Activated B cell treated with CpG ODN at 0.5 μM for 24 hours (primary cell): Measurements from ENCODE around the gene DENND5B. TPM values are rescaled to one million over a fixed set of nuclear protein-coding genes. Genes with fewer than 3 reads are reported as not detected.

ENCODE experiments used
- ATAC-seq: fragments of 200-7000 bp; cut with Tn5 transposase; one replicate; pipeline ENCODE4 v1.10.0; 2021; ENCODE audit warnings: low read depth, mild to moderate bottlenecking, moderate library complexity
- CTCF ChIA-PET: fragments of 350-600 bp; sonication (Branson Sonifier 250); formaldehyde crosslinking; loops from one replicate; lab custom pipeline; 2021; ENCODE audit warnings: antibody characterized with exemption; lab: Charles Lee
- POLR2A ChIA-PET: fragments of 350-600 bp; sonication (Branson Sonifier 250); formaldehyde crosslinking; loops from one replicate; lab custom pipeline; 2021; ENCODE audit warnings: antibody characterized with exemption; lab: Charles Lee
- DNase-seq: peaks from one replicate; pipeline ENCODE4 v3.0.0; 2022
- H3K27ac Mint-ChIP-seq: one replicate; pipeline ENCODE4 v1.8.0; 2020; ENCODE audit warnings: mixed read lengths
- H3K27me3 Mint-ChIP-seq: one replicate; pipeline ENCODE4 v1.8.0; 2021; ENCODE audit warnings: mixed read lengths
- H3K36me3 Mint-ChIP-seq: one replicate; pipeline ENCODE4 v1.8.0; 2021; ENCODE audit warnings: low read depth, mixed read lengths
- H3K4me1 Mint-ChIP-seq: one replicate; pipeline ENCODE4 v1.8.0; 2021; ENCODE audit warnings: mixed read lengths
- H3K4me3 Mint-ChIP-seq: one replicate; pipeline ENCODE4 v1.8.0; 2020; ENCODE audit warnings: mild to moderate bottlenecking, mixed read lengths
- H3K9me3 Mint-ChIP-seq: one replicate; pipeline ENCODE4 v1.8.0; 2020; ENCODE audit warnings: mixed read lengths
- CTCF ChIP-seq: fragments of 200-600 bp; IDR thresholded peaks from one replicate; pipeline ENCODE4 v1.8.0; 2022; ENCODE audit warnings: antibody characterized with exemption, mild to moderate bottlenecking
- intact Hi-C: fragments of 100-400 bp; cut with micrococcal nuclease; formaldehyde crosslinking; loops from one replicate; pipeline ENCODE4 v1.15.1; 2024
- total RNA-seq: library from RNA; stranded (reverse); gene quantifications from 2 replicates; pipeline ENCODE4 v1.2.3, GENCODE V29; 2022

DENND5B gene
- total RNA-seq, 1 donor from 2014 or later, result 64.1 TPM

GRCh38 chr12:31431721-31432240 is 159.2 kb downstream of the DENND5B start:
- POLR2A ChIA-PET, result no interaction called here
- intact Hi-C loops, result no loop called here

GRCh38 chr12:31423405-31423804 is 167.5 kb downstream of the DENND5B start:
- no peak for ATAC-seq
- Mint-ChIP-seq H3K4me3 (no peak overlapping the region), H3K27ac (no peak overlapping the region), H3K9me3 (no peaks in the 10 kb centered on the region), H3K36me3 (peaks cover 64% of the 10 kb centered on the region), H3K27me3 (no peaks in the 10 kb centered on the region), H3K4me1 (peaks cover 7% of the 10 kb centered on the region)
- POLR2A ChIA-PET, result no interaction called here
- intact Hi-C loops, result no loop called here
- no peak for DNase-seq
- no peak for TF ChIP-seq CTCF
- CTCF ChIA-PET, result no interaction called here

More at GRCh38 chr12:31431721-31432240, 159.2 kb downstream of the DENND5B start:
- ATAC-seq, result no peak
- Mint-ChIP-seq H3K27ac (no peak overlapping the region), H3K4me1 (no peaks in the 10 kb centered on the region), H3K36me3 (peaks cover 22% of the 10 kb centered on the region), H3K9me3 (no peaks in the 10 kb centered on the region), H3K4me3 (no peak overlapping the region), H3K27me3 (no peaks in the 10 kb centered on the region)
- DNase-seq, result no peak
- no peak for TF ChIP-seq CTCF
- CTCF ChIA-PET, result no interaction called here

- Mint-ChIP-seq H3K27ac (no peak overlapping the region), H3K4me1 (peaks cover 6% of the 10 kb centered on the region), H3K36me3 (peaks cover 57% of the 10 kb centered on the region), H3K4me3 (no peak overlapping the region), H3K27me3 (no peaks in the 10 kb centered on the region), H3K9me3 (no peaks in the 10 kb centered on the region)
- ATAC-seq (no peak), DNase-seq (no peak)
- intact Hi-C loops, result no loop called here
- TF ChIP-seq CTCF, result no peak
- ChIA-PET CTCF (interaction anchor here (0.6 kb wide), 1 partner anchor 9 kb away, joined by 3 read pairs; no protein-coding TSS in a partner anchor), POLR2A (no interaction called here)
These were observed 178.6 kb downstream of the DENND5B start for GRCh38 chr12:31412292-31412801.

GRCh38 chr12:31408763-31409162 is 182.2 kb downstream of the DENND5B start:
- Mint-ChIP-seq H3K27me3 (no peaks in the 10 kb centered on the region), H3K9me3 (no peaks in the 10 kb centered on the region), H3K27ac (no peak overlapping the region), H3K4me3 (no peak overlapping the region), H3K4me1 (peaks cover 28% of the 10 kb centered on the region), H3K36me3 (peaks cover 42% of the 10 kb centered on the region)
- no peak for TF ChIP-seq CTCF
- intact Hi-C loops, result loop anchor here (5.0 to 10.0 kb wide), 4 partner anchors 54 to 486 kb away; no protein-coding TSS in a partner anchor
- ChIA-PET POLR2A (no interaction called here), CTCF (no interaction called here)
- no peak for ATAC-seq
- DNase-seq, result no peak

GRCh38 chr12:31407562-31407961 is 183.4 kb downstream of the DENND5B start:
- intact Hi-C loops, result loop anchor here (5.0 to 10.0 kb wide), 4 partner anchors 55 to 487 kb away; no protein-coding TSS in a partner anchor
- ChIA-PET POLR2A (no interaction called here), CTCF (no interaction called here)
- no peak for TF ChIP-seq CTCF
- Mint-ChIP-seq H3K9me3 (no peaks in the 10 kb centered on the region), H3K4me3 (no peak overlapping the region), H3K4me1 (peaks cover 33% of the 10 kb centered on the region), H3K27ac (peak overlapping the region; percentile 68), H3K36me3 (peaks cover 34% of the 10 kb centered on the region), H3K27me3 (no peaks in the 10 kb centered on the region)
- no peak for ATAC-seq
- no peak for DNase-seq
